ENCODE data around the gene SLC16A3.
A peak's percentile ranks its signal among the peaks of the same experiment; 100 is the strongest.

Gene SLC16A3

GRCh38 chr17:82243648-82244412 lies 15.0 kb downstream of the SLC16A3 start:
- TF ChIP-seq JUND (IDR thresholded peaks at IDR 0.05; ENCODE audit: low read depth): no peak
- in situ Hi-C loops (cut with HindIII; ENCODE audit: low pct_unique_long_range_greater_than_20kb, low sequenced_read_pairs): no loop called here
- no peak for DNase-seq (ENCODE audit: low read depth in 1 of 2, low spot score in 1 of 2)

GRCh38 chr17:82244413-82245133 lies 15.7 kb downstream of the SLC16A3 start:
- no peak for TF ChIP-seq JUND (IDR thresholded peaks at IDR 0.05; ENCODE audit: low read depth)
- in situ Hi-C loops (cut with HindIII; ENCODE audit: low pct_unique_long_range_greater_than_20kb, low sequenced_read_pairs): no loop called here
- DNase-seq (ENCODE audit: low read depth in 1 of 2, low spot score in 1 of 2): peak; percentile 48 to 74

GRCh38 chr17:82245134-82246039 lies 16.5 kb downstream of the SLC16A3 start:
- DNase-seq (ENCODE audit: low read depth in 1 of 2, low spot score in 1 of 2): no peak
- in situ Hi-C loops (cut with HindIII; ENCODE audit: low pct_unique_long_range_greater_than_20kb, low sequenced_read_pairs): no loop called here
- TF ChIP-seq JUND (IDR thresholded peaks at IDR 0.05; ENCODE audit: low read depth): no peak

GRCh38 chr17:82246040-82246364 lies 17.2 kb downstream of the SLC16A3 start:
- in situ Hi-C loops (cut with HindIII; ENCODE audit: low pct_unique_long_range_greater_than_20kb, low sequenced_read_pairs): no loop called here
- no peak for TF ChIP-seq JUND (IDR thresholded peaks at IDR 0.05; ENCODE audit: low read depth)
- DNase-seq (ENCODE audit: low read depth in 1 of 2, low spot score in 1 of 2): no peak

- DNase-seq (ENCODE audit: low read depth in 1 of 2, low spot score in 1 of 2): no peak
- TF ChIP-seq JUND (IDR thresholded peaks at IDR 0.05; ENCODE audit: low read depth): no peak
- in situ Hi-C loops (cut with HindIII; ENCODE audit: low pct_unique_long_range_greater_than_20kb, low sequenced_read_pairs): no loop called here
Measured at GRCh38 chr17:82246365-82247181, 17.7 kb downstream of the SLC16A3 start.

- DNase-seq (ENCODE audit: low read depth in 1 of 2, low spot score in 1 of 2): no peak
- no peak for TF ChIP-seq JUND (IDR thresholded peaks at IDR 0.05; ENCODE audit: low read depth)
- in situ Hi-C loops (cut with HindIII; ENCODE audit: low pct_unique_long_range_greater_than_20kb, low sequenced_read_pairs): no loop called here
Measured at GRCh38 chr17:82247182-82247823, 18.5 kb downstream of the SLC16A3 start.

GRCh38 chr17:82247856-82248671 lies 19.2 kb downstream of the SLC16A3 start:
- DNase-seq (ENCODE audit: low read depth in 1 of 2, low spot score in 1 of 2): no peak
- no peak for TF ChIP-seq JUND (IDR thresholded peaks at IDR 0.05; ENCODE audit: low read depth)
- in situ Hi-C loops (cut with HindIII; ENCODE audit: low pct_unique_long_range_greater_than_20kb, low sequenced_read_pairs): no loop called here

- DNase-seq (ENCODE audit: low read depth in 1 of 2, low spot score in 1 of 2): no peak
- in situ Hi-C loops (cut with HindIII; ENCODE audit: low pct_unique_long_range_greater_than_20kb, low sequenced_read_pairs): no loop called here
- TF ChIP-seq JUND (IDR thresholded peaks at IDR 0.05; ENCODE audit: low read depth): no peak
Measured at GRCh38 chr17:82248815-82249674, 20.2 kb downstream of the SLC16A3 start.

- no peak for TF ChIP-seq JUND (IDR thresholded peaks at IDR 0.05; ENCODE audit: low read depth)
- DNase-seq (ENCODE audit: low read depth in 1 of 2, low spot score in 1 of 2): no peak
- in situ Hi-C loops (cut with HindIII; ENCODE audit: low pct_unique_long_range_greater_than_20kb, low sequenced_read_pairs): no loop called here
Measured at GRCh38 chr17:82249896-82250581, 21.2 kb downstream of the SLC16A3 start.
